ENCODE results near the gene KCNMB1.
"Not testable (repeated sequence)": the region's sequence is repeated elsewhere in the genome, so short reads cannot be mapped to it uniquely, and the experiment has no call there.

The KCNMB1 gene

DNA sequence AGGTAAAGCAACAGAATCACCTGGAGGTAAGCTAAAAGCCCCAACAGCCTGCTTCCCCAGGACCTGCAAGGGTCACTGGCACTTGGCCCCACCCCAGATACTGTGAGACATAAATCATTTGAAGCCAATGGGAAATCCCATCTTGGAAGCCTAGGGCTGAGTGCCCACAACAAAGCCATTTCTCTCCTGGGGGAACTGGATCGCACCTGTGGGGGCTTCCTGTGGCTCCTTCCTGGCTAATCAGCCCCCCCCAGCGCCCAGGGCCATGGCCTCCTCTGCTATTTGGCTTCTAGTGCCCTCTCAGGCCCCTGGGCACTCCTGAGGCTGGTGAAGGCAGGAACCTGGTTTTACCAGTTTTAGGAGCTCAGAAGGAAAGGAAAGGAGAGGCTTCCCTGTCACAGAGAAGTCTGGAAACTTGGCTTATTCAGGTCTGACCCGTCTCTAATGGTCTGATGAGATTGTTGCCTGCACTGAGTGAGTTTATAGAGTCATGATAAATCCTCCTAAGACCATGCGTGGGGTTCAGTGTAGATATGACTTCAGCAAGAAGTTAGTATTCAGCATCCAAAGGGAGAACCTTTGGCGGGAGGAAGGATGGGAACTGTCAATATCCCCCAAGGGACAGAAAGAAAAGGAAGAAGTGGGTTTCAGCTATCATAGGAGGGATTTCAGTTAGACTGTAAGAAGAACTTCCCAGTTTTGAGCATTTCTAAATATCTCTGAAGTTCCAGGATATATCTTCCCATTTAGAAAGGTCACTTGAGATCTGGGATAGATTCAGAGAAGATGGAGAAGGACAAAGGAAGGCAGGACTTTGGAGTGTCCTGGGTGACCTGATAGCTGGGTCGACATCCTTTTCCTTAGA, 1.2 kb downstream of the KCNMB1 start:
- H3K9ac ChIP-seq (ENCODE audit: low read length), result peak overlapping the region; percentile 39
- no peaks in the 10 kb centered on the region for H3K4me1 ChIP-seq (ENCODE audit: control insufficient read depth, insufficient read depth, low read length)
- no peaks in the 10 kb centered on the region for H3K27me3 ChIP-seq (ENCODE audit: control insufficient read depth, insufficient read depth, low read length)
- H3K9me3 ChIP-seq (ENCODE audit: control insufficient read depth, low read length), result no peaks in the 10 kb centered on the region
- no peaks in the 10 kb centered on the region for H3K36me3 ChIP-seq (ENCODE audit: control insufficient read depth, insufficient read depth, low read length)
- H3K4me3 ChIP-seq (ENCODE audit: low read length), result no peak overlapping the region

DNA sequence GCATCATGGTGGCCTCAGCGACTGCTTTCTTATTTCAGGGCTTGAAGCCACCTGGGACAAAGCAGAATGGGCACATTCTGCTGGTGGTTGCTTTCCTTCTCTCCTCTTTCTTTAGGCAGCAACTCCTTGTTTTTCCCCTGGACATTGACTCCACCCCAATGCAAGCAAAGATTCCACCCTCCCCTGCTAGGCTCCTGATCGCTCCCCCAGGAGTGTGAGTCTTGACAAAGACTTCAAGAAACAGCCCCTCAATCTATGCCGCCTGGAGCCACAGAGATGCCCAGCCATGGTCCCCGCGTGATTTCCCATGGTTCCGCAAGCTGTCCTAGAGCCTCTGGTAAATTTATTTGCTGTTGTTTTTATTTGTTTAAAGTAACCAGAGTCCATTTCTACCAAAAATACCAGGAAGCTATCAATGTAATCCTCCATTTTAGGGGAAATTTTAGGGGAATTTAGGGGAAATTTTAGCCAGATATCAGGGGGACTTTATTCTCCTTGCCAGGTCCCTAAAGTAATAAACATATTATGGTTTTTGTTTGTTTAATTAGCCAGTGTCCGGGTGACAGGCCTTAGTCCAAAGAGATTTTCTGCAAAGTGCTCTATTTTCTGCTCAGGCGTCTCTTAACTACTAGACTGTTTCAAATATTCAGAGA, 2.3 kb downstream of the KCNMB1 start:
- H3K4me1 ChIP-seq (ENCODE audit: control insufficient read depth, insufficient read depth, low read length), result no peaks in the 10 kb centered on the region
- H3K9ac ChIP-seq (ENCODE audit: low read length), result peak overlapping the region; percentile 7
- H3K4me3 ChIP-seq (ENCODE audit: low read length), result no peak overlapping the region
- H3K9me3 ChIP-seq (ENCODE audit: control insufficient read depth, low read length), result no peaks in the 10 kb centered on the region
- H3K36me3 ChIP-seq (ENCODE audit: control insufficient read depth, insufficient read depth, low read length), result no peaks in the 10 kb centered on the region
- no peaks in the 10 kb centered on the region for H3K27me3 ChIP-seq (ENCODE audit: control insufficient read depth, insufficient read depth, low read length)

DNA sequence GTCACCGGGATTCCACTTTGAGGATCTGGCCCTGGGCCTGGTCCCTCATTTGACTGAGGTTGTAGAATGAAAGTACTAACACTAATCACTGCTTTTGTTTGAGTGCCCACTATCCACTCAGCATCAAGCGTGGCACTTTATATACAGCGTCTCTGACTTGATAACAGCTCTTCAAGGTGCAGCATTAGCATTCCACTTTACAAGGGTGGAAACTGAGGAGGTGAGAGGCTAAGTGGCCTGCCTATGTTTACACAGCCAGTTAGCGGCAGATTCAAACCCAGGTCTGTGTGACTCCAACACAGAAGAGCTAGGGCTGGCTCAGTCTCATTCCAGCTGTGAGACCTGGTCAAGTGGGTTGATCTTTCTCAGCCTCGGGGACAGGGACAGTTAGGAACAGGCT, 5.9 kb downstream of the KCNMB1 start:
- no peak overlapping the region for H3K9ac ChIP-seq (ENCODE audit: low read length)
- H3K4me3 ChIP-seq (ENCODE audit: low read length), result no peak overlapping the region
- no peaks in the 10 kb centered on the region for H3K9me3 ChIP-seq (ENCODE audit: control insufficient read depth, low read length)
- no peaks in the 10 kb centered on the region for H3K36me3 ChIP-seq (ENCODE audit: control insufficient read depth, insufficient read depth, low read length)
- no peaks in the 10 kb centered on the region for H3K27me3 ChIP-seq (ENCODE audit: control insufficient read depth, insufficient read depth, low read length)
- no peaks in the 10 kb centered on the region for H3K4me1 ChIP-seq (ENCODE audit: control insufficient read depth, insufficient read depth, low read length)

DNA sequence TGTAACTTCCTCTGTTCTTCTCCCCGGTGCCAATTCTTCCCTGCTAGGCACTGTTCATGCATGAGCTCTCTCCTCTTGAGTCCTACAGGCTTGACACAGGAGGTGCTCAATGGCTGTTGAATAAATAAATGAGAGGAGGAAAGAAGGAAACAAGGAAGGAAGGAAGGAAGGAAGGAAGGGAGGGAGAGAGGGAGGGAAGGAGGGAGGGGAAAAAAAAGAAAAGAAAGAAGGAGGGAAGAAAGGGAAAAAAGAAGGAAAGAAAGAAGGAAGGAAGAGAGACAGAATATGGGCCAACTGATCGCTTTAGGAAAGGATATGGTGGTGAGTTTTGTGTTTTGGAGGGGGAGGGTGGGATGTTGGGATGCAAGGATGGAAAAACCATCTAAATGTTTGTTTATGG, 6.4 kb downstream of the KCNMB1 start:
- H3K9me3 ChIP-seq (ENCODE audit: control insufficient read depth, low read length), result no peaks in the 10 kb centered on the region
- H3K4me1 ChIP-seq (ENCODE audit: control insufficient read depth, insufficient read depth, low read length), result no peaks in the 10 kb centered on the region

DNA sequence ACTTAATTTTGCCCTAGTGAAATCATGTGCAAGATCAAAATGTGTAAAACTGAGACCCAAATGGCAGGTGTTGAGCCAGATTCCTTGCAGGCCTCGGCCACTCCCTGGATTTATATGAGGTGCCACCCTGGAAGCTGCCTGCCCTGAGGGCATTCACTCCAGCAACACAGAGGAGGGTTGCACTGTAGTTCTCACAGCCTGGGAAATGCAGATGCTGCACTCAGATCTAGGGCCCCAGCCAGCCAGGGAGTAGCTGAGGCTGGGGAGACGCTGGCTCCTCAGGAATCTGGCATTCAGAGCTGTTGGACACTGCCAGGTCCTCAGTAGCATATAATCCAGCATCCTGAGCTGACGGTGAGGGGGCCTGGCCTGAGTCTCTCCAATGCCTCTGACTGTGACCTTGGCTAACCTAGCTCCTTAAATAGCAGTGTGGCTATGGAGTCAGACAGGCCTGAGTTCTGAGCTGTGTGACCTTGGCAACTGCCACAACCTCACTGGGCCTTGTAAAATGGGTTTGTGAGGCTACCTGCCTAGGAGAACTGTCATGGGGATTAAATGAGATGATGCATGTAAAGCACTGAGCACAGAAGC, 8.7 kb downstream of the KCNMB1 start:
- no peaks in the 10 kb centered on the region for H3K9me3 ChIP-seq (ENCODE audit: control insufficient read depth, low read length)
- H3K36me3 ChIP-seq (ENCODE audit: control insufficient read depth, insufficient read depth, low read length), result no peaks in the 10 kb centered on the region
- H3K27me3 ChIP-seq (ENCODE audit: control insufficient read depth, insufficient read depth, low read length), result no peaks in the 10 kb centered on the region
- no peaks in the 10 kb centered on the region for H3K4me1 ChIP-seq (ENCODE audit: control insufficient read depth, insufficient read depth, low read length)
- no peak overlapping the region for H3K9ac ChIP-seq (ENCODE audit: low read length)
- H3K4me3 ChIP-seq (ENCODE audit: low read length), result no peak overlapping the region

More for the DNA sequence above, 6.4 kb downstream of the KCNMB1 start:
- H3K4me3 ChIP-seq (ENCODE audit: low read length), result no peak overlapping the region
- no peaks in the 10 kb centered on the region for H3K27me3 ChIP-seq (ENCODE audit: control insufficient read depth, insufficient read depth, low read length)
- H3K9ac ChIP-seq (ENCODE audit: low read length), result no peak overlapping the region
- H3K36me3 ChIP-seq (ENCODE audit: control insufficient read depth, insufficient read depth, low read length), result no peaks in the 10 kb centered on the region

DNA sequence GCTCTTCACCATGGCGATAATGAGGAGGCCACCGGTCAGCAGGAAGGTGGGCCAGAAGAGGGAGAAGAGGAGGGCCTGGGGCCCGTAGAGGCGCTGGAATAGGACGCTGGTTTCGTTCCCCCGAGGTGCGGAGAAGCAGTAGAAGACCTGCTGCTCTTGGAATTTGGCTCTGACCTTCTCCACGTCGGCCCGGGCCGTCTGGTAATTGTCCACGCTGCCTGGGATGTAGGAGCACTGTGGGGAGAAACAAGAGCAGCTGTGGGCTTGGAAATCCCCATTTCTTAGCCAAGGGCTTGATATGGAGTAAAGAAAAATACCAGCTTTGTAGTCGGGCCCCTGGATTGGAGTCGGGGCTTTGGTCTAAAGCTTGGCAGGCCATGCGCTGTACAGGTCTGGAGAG, 10.4 kb downstream of the KCNMB1 start:
- Histone ChIP-seq H3K4me3 (ENCODE audit: low read length) (no peak overlapping the region), H3K36me3 (ENCODE audit: control insufficient read depth, insufficient read depth, low read length) (no peaks in the 10 kb centered on the region), H3K27me3 (ENCODE audit: control insufficient read depth, insufficient read depth, low read length) (no peaks in the 10 kb centered on the region), H3K9me3 (ENCODE audit: control insufficient read depth, low read length) (no peaks in the 10 kb centered on the region), H3K4me1 (ENCODE audit: control insufficient read depth, insufficient read depth, low read length) (no peaks in the 10 kb centered on the region), H3K9ac (ENCODE audit: low read length) (no peak overlapping the region)

DNA sequence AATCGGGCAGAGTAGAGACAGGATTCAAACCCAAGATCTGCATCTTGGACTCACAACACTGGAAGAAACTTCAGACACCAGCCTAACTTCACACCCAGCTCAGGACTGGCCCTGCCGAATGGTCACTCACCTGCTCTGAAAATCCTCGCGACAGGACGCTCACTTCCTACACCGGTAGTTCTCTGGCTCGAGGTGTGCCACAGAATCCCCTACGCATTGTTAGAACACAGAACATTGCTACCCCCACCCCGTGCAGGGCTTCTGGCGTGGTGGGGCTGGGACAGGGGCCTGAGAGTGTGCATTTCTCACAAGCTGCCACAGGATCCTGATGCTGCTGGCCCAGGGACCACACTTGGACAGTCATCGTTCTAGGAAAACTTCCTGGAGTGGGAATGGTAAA, 12.1 kb downstream of the KCNMB1 start:
- no peaks in the 10 kb centered on the region for H3K9me3 ChIP-seq (ENCODE audit: control insufficient read depth, low read length)
- no peak overlapping the region for H3K9ac ChIP-seq (ENCODE audit: low read length)
- H3K36me3 ChIP-seq (ENCODE audit: control insufficient read depth, insufficient read depth, low read length), result no peaks in the 10 kb centered on the region
- no peaks in the 10 kb centered on the region for H3K27me3 ChIP-seq (ENCODE audit: control insufficient read depth, insufficient read depth, low read length)
- H3K4me1 ChIP-seq (ENCODE audit: control insufficient read depth, insufficient read depth, low read length), result no peaks in the 10 kb centered on the region
- no peak overlapping the region for H3K4me3 ChIP-seq (ENCODE audit: low read length)

DNA sequence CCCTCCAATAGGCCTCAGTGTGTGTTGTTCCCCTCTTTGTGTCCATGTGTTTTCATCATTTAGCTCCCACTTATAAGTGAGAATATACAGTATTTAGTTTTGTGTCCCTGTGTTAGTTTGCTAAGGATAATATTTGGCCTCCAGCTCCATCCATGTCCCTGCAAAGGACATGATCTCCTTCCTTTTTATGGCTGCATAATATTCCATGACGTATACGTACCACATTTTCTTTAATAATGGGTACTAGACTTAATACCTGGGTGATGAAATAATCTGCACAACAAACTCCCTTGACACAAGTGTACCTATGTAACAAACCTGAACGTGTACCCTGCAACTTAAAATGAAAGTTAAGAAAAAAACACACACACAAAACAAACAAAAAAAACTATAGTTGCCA, 12.6 kb downstream of the KCNMB1 start:
- not testable (repeated sequence) for H3K36me3 ChIP-seq (ENCODE audit: control insufficient read depth, insufficient read depth, low read length); H3K9me3 ChIP-seq (ENCODE audit: control insufficient read depth, low read length)

DNA sequence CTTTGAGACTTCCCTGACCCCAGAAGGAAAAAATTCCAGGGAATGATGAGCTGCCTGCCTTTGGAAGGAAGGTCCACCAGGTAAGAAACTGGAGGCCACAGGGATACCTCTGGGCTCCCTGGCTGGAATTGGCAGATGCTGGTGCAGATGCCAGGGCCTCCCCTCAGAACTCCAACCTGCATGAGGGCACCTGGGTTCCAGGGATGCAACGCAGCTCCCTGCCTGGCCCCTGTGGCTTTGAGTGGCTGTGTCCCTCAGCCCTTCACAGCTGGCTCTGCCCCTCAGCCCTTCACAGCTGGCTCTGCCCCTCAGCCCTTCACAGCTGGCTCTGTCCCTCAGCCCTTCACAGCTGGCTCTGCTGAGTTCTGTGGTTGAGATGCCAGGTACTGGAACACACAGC, 13.9 kb downstream of the KCNMB1 start:
- Histone ChIP-seq H3K4me1 (ENCODE audit: control insufficient read depth, insufficient read depth, low read length) (no peaks in the 10 kb centered on the region), H3K9ac (ENCODE audit: low read length) (no peak overlapping the region), H3K27me3 (ENCODE audit: control insufficient read depth, insufficient read depth, low read length) (no peaks in the 10 kb centered on the region), H3K36me3 (ENCODE audit: control insufficient read depth, insufficient read depth, low read length) (no peaks in the 10 kb centered on the region), H3K9me3 (ENCODE audit: control insufficient read depth, low read length) (no peaks in the 10 kb centered on the region), H3K4me3 (ENCODE audit: low read length) (no peak overlapping the region)

More for the DNA sequence above, 12.6 kb downstream of the KCNMB1 start:
- H3K9ac ChIP-seq (ENCODE audit: low read length); H3K27me3 ChIP-seq (ENCODE audit: control insufficient read depth, insufficient read depth, low read length); H3K4me1 ChIP-seq (ENCODE audit: control insufficient read depth, insufficient read depth, low read length); H3K4me3 ChIP-seq (ENCODE audit: low read length): not testable (repeated sequence)

DNA sequence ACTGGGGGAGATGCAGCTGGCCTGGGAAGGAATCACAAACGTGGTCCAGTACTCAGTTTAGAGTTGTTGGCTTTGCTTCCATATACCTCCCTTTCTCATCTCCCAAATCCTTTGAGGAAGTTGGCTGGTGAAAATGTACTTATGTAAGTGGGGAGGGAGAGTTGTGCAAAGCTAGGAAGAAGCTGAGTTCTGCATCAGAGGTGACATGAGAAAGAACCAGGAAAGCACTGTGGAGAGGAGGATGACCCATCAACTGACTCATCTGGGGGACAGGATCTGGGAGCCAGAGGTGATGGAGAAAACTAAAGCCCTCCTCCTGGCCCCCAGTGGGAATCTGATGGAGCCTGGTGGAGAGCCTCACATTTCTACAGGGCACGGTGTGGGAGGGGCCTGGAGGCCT, 16.2 kb downstream of the KCNMB1 start:
- H3K9ac ChIP-seq (ENCODE audit: low read length), result no peak overlapping the region
- no peaks in the 10 kb centered on the region for H3K4me1 ChIP-seq (ENCODE audit: control insufficient read depth, insufficient read depth, low read length)
- no peaks in the 10 kb centered on the region for H3K27me3 ChIP-seq (ENCODE audit: control insufficient read depth, insufficient read depth, low read length)
- H3K4me3 ChIP-seq (ENCODE audit: low read length), result no peak overlapping the region
- no peaks in the 10 kb centered on the region for H3K9me3 ChIP-seq (ENCODE audit: control insufficient read depth, low read length)
- H3K36me3 ChIP-seq (ENCODE audit: control insufficient read depth, insufficient read depth, low read length), result no peaks in the 10 kb centered on the region

DNA sequence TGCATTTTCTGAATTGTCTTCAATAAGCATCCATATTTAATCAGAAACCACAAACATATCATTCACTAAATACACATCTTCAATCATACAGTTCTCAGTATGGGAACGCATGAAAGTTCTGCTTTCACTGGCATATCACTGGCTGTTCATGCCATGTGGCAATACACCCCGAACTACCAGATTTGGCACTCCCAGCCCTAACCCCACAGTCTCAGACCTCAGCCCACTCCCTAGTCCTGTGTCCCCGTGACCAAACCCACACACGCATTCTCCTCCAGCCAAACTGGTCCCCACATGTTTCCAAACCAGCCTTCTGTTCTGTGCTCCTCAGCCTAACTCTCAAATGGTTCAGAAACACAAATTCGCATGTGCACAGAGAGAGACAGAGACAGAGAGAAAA, 20.6 kb downstream of the KCNMB1 start:
- no peak overlapping the region for H3K9ac ChIP-seq (ENCODE audit: low read length)
- no peaks in the 10 kb centered on the region for H3K9me3 ChIP-seq (ENCODE audit: control insufficient read depth, low read length)
- H3K4me3 ChIP-seq (ENCODE audit: low read length), result no peak overlapping the region
- H3K27me3 ChIP-seq (ENCODE audit: control insufficient read depth, insufficient read depth, low read length), result no peaks in the 10 kb centered on the region
- H3K36me3 ChIP-seq (ENCODE audit: control insufficient read depth, insufficient read depth, low read length), result no peaks in the 10 kb centered on the region
- H3K4me1 ChIP-seq (ENCODE audit: control insufficient read depth, insufficient read depth, low read length), result no peaks in the 10 kb centered on the region

DNA sequence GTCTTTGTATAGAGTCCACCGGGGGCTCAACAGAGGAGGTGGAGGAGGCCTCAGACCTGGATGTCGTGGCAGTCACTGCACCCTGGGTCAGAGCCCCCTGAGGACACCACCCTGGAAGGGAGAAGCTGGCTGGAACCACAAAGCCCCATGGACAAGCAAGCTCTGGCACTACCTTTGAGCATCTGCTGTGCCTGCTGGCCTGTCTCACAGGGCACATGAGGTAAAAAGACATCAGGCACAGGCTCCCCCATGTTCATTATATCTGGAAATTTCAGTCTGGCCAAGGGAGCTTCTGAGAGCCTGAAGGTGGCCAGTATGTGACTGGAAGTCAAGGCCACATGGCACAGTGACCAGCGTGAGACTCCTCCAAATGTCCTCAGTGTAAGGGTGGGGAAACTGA, 22.9 kb downstream of the KCNMB1 start:
- no peaks in the 10 kb centered on the region for H3K4me1 ChIP-seq (ENCODE audit: control insufficient read depth, insufficient read depth, low read length)
- H3K9me3 ChIP-seq (ENCODE audit: control insufficient read depth, low read length), result no peaks in the 10 kb centered on the region

More for the DNA sequence above, 22.9 kb downstream of the KCNMB1 start:
- no peaks in the 10 kb centered on the region for H3K27me3 ChIP-seq (ENCODE audit: control insufficient read depth, insufficient read depth, low read length)
- no peaks in the 10 kb centered on the region for H3K36me3 ChIP-seq (ENCODE audit: control insufficient read depth, insufficient read depth, low read length)
- no peak overlapping the region for H3K4me3 ChIP-seq (ENCODE audit: low read length)
- H3K9ac ChIP-seq (ENCODE audit: low read length), result no peak overlapping the region
